ENCODE data around the gene ARMH3. TPM values are rescaled to one million over a fixed set of nuclear protein-coding genes. Genes with fewer than 3 reads are reported as not detected.

Gene ARMH3
- total RNA-seq, 1 experiment from 2014 or later: 30.6 TPM

DNA sequence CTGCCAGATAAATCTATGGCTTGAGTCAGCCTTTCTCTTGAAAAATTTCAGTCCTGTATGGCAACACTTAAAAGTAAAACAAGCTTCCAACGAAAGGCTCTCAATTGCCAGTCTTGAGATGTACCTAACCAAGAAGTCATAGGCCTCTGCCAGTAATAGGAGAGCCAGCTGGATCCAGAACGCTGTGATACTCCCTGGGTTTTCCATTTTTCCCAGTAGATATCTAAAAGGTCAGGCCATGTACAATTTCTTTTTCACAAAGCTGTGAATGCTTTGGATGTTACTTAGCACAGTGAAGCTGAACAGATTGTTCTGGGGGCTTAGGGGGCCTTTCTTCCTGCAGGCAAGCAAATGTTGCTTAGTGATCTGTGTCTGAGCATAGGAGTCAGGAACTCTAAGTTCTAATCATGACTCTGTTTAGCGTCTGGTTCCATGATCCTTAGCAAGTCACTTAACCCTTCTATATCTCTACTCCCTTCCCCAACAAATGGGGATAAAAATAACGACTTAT lies 86.5 kb downstream of the ARMH3 start:
- in situ Hi-C loops (cut with HindIII; ENCODE audit: low pct_unique_long_range_greater_than_20kb, low sequenced_read_pairs) (no loop called here), intact Hi-C loops (cut with micrococcal nuclease; ENCODE audit: unreplicated experiment) (no loop called here)
- TF ChIP-seq POLR2AphosphoS5 (IDR thresholded peaks at IDR 0.05; ENCODE audit: low read depth, low read length) (no peak), TCF7L2 (IDR thresholded peaks at IDR 0.05; ENCODE audit: low read depth, low read length) (no peak), SIN3A (IDR thresholded peaks at IDR 0.05; ENCODE audit: borderline replicate concordance, insufficient read depth, low read depth, low read length) (no peak)
- TF ChIP-seq, protein P1, sequence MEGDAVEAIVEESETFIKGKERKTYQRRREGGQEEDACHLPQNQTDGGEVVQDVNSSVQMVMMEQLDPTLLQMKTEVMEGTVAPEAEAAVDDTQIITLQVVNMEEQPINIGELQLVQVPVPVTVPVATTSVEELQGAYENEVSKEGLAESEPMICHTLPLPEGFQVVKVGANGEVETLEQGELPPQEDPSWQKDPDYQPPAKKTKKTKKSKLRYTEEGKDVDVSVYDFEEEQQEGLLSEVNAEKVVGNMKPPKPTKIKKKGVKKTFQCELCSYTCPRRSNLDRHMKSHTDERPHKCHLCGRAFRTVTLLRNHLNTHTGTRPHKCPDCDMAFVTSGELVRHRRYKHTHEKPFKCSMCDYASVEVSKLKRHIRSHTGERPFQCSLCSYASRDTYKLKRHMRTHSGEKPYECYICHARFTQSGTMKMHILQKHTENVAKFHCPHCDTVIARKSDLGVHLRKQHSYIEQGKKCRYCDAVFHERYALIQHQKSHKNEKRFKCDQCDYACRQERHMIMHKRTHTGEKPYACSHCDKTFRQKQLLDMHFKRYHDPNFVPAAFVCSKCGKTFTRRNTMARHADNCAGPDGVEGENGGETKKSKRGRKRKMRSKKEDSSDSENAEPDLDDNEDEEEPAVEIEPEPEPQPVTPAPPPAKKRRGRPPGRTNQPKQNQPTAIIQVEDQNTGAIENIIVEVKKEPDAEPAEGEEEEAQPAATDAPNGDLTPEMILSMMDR (IDR thresholded peaks at IDR 0.05): no peak
- TF ChIP-seq, protein P2, sequence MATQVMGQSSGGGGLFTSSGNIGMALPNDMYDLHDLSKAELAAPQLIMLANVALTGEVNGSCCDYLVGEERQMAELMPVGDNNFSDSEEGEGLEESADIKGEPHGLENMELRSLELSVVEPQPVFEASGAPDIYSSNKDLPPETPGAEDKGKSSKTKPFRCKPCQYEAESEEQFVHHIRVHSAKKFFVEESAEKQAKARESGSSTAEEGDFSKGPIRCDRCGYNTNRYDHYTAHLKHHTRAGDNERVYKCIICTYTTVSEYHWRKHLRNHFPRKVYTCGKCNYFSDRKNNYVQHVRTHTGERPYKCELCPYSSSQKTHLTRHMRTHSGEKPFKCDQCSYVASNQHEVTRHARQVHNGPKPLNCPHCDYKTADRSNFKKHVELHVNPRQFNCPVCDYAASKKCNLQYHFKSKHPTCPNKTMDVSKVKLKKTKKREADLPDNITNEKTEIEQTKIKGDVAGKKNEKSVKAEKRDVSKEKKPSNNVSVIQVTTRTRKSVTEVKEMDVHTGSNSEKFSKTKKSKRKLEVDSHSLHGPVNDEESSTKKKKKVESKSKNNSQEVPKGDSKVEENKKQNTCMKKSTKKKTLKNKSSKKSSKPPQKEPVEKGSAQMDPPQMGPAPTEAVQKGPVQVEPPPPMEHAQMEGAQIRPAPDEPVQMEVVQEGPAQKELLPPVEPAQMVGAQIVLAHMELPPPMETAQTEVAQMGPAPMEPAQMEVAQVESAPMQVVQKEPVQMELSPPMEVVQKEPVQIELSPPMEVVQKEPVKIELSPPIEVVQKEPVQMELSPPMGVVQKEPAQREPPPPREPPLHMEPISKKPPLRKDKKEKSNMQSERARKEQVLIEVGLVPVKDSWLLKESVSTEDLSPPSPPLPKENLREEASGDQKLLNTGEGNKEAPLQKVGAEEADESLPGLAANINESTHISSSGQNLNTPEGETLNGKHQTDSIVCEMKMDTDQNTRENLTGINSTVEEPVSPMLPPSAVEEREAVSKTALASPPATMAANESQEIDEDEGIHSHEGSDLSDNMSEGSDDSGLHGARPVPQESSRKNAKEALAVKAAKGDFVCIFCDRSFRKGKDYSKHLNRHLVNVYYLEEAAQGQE (IDR thresholded peaks at IDR 0.05; ENCODE audit: insufficient read depth in 1 of 2, low read depth in 2 of 2, low read length in 1 of 2): no peak
- no peak overlapping the region for H3K4me3 ChIP-seq (ENCODE audit: low read depth in 2 of 2, low read length in 2 of 2)
- peaks cover 9% of the 10 kb centered on the region for H3K36me3 ChIP-seq (ENCODE audit: control insufficient read depth, insufficient read depth, low read length)
- CTCF ChIA-PET: no interaction called here
- POLR2A ChIA-PET: interaction anchor here (0.5 kb wide), 1 partner anchor 72 kb away, joined by 4 read pairs; no protein-coding TSS in a partner anchor
- ATAC-seq: no peak
- H3K27ac ChIP-seq (ENCODE audit: low read length): no peak overlapping the region
- H3K9me3 ChIP-seq (ENCODE audit: control insufficient read depth, insufficient read depth, low read depth, low read length): no peaks in the 10 kb centered on the region
- no peaks in the 10 kb centered on the region for H3K27me3 ChIP-seq (ENCODE audit: control insufficient read depth, insufficient read depth, low read length)
- H3K4me1 ChIP-seq (ENCODE audit: control insufficient read depth, insufficient read depth, low read length): no peaks in the 10 kb centered on the region
- DNase-seq (ENCODE audit: low read depth, low spot score): no peak
- BruUV-seq (replicated peaks): no TSS peak

DNA sequence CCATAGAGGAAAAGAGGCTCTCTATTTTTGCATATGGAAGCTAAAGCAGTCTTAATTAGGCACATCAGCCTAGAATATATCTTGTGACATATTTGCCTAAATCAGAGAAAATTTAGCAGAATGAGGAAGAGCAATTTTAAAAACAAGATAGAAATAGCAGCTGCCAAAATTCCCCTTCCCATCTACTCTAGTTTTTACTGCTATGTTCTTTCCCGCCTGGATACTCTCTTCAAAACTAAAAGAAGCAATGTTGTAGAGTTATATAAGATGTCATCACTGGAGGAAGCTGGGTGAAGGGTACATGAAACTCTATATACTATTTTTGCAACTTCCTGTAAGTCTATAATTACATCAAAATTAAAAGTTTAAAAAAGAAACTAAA lies 87.0 kb downstream of the ARMH3 start:
- peaks cover 9% of the 10 kb centered on the region for H3K36me3 ChIP-seq (ENCODE audit: control insufficient read depth, insufficient read depth, low read length)
- H3K4me1 ChIP-seq (ENCODE audit: control insufficient read depth, insufficient read depth, low read length): no peaks in the 10 kb centered on the region
- no peak overlapping the region for H3K4me3 ChIP-seq (ENCODE audit: low read depth in 2 of 2, low read length in 2 of 2)
- TF ChIP-seq, protein P2 (IDR thresholded peaks at IDR 0.05; ENCODE audit: insufficient read depth in 1 of 2, low read depth in 2 of 2, low read length in 1 of 2): no peak
- no peak for TF ChIP-seq TCF7L2 (IDR thresholded peaks at IDR 0.05; ENCODE audit: low read depth, low read length)
- TF ChIP-seq, protein P1 (IDR thresholded peaks at IDR 0.05): no peak
- DNase-seq (ENCODE audit: low read depth, low spot score) (no peak), ATAC-seq (no peak)
- CTCF ChIA-PET: no interaction called here
- no peaks in the 10 kb centered on the region for H3K9me3 ChIP-seq (ENCODE audit: control insufficient read depth, insufficient read depth, low read depth, low read length)
- H3K27ac ChIP-seq (ENCODE audit: low read length): no peak overlapping the region
- BruUV-seq (replicated peaks): no TSS peak
- intact Hi-C loops (cut with micrococcal nuclease; ENCODE audit: unreplicated experiment): no loop called here
- no peaks in the 10 kb centered on the region for H3K27me3 ChIP-seq (ENCODE audit: control insufficient read depth, insufficient read depth, low read length)
- in situ Hi-C loops (cut with HindIII; ENCODE audit: low pct_unique_long_range_greater_than_20kb, low sequenced_read_pairs): no loop called here
- POLR2A ChIA-PET: no interaction called here

Measured in Panc1 (cell line).